Ovary (tissue), 9 donors: ENCODE measurements around the gene JUND. TPM values are rescaled to one million over a fixed set of nuclear protein-coding genes. Genes with fewer than 3 reads are reported as not detected.

Experiments used
- DNase-seq, 5 donors: peaks; one replicate each; pipeline ENCODE4 v3.0.0-alpha.2; 2019 to 2020
- H3K27ac ChIP-seq, 2 donors: fragments of 200-600 bp; one replicate each; pipeline versions ENCODE4 v1.5.1 to v1.8.0; 2019 to 2022
- H3K27me3 ChIP-seq: fragments of 200-600 bp; one replicate; pipeline ENCODE4 v1.8.0; 2022
- H3K36me3 ChIP-seq: fragments of 200-600 bp; sonication (generic); one replicate; pipeline ENCODE4 v1.5.1; 2019
- H3K4me1 ChIP-seq: one replicate; pipeline ENCODE4 v1.8.1; 2013; ENCODE audit warnings: mild to moderate bottlenecking, moderate library complexity; ENCODE audit not compliant: insufficient read depth
- H3K4me3 ChIP-seq: fragments of 200-600 bp; sonication (generic); one replicate; pipeline ENCODE4 v1.5.1; 2017
- H3K9me3 ChIP-seq, 2 donors: fragments of 200-600 bp in 1 of 2; sonication (generic) in 1 of 2; one replicate each; pipeline versions ENCODE4 v1.5.1 to v1.8.1; 2013 to 2019; ENCODE audit warnings: mild to moderate bottlenecking in 1 of 2, moderate library complexity in 1 of 2
- EP300 ChIP-seq: sonication (generic); formaldehyde crosslinking; IDR thresholded peaks from one replicate; pipeline ENCODE4 v1.6.1; 2017; ENCODE audit warnings: antibody characterized with exemption
- POLR2A ChIP-seq: fragments of 450-650 bp; IDR thresholded peaks from one replicate; pipeline ENCODE4 v1.6.1; 2017; ENCODE audit warnings: antibody characterized with exemption, mild to moderate bottlenecking, moderate library complexity
- WGBS, 3 donors: extraction: QIAGEN DNeasy Blood & Tissue Kit in 1 of 3; methylation state at CpG; one replicate each; pipeline versions ENCODE4 v1.1.5 to v1.1.7; 2013 to 2017; 5-methylcytosine and 5-hydroxymethylcytosine counted together
- intact Hi-C, 4 donors: fragments of 100-400 bp; cut with DNase I; formaldehyde crosslinking; loops; one replicate each; pipeline versions ENCODE4 v1.11.0 to v1.15.1; 2022 to 2023
- polyA plus RNA-seq, 2 donors: library from polyadenylated mRNA; stranded (reverse); fragments of 200-250 nt in 1 of 2; fragments of 350-450 nt in 1 of 2; fragmentation: Illumina TruSeq in 1 of 2; extraction: RNeasy Lipid Tissue Mini Kit (QIAGEN cat#74804) in 1 of 2; gene quantifications; one replicate each; pipeline ENCODE4 v1.2.3, GENCODE V29; 2013 to 2014
- total RNA-seq, 7 donors: library from RNA; depleted of rRNA in 2 of 7; stranded (reverse); fragments of >200 nt in 2 of 7; fragmentation: NEBNext Ultra II Directional in 3 of 7; extraction: Animal tissue kit (Norgen Biotek cat#: 25700) in 3 of 7; gene quantifications; one replicate each; pipeline versions ENCODE4 v1.1.0 to v1.2.4, GENCODE V29; 2016 to 2023
- TF ChIP-seq, protein P1 (sequence below), 3 donors: fragments of 450-650 bp in 2 of 3; fragments of 200-600 bp in 1 of 3; IDR thresholded peaks; one replicate each; pipeline versions ENCODE4 v1.5.1 to v1.8.0; 2016 to 2022; ENCODE audit warnings: antibody characterized with exemption in 3 of 3, mild to moderate bottlenecking in 1 of 3
- donor health status: DM: no; HTN: no; CAD: no; lungs with moderate emphysema.
- donor health status: DM: no; HTN: no; CAD: no.
- donor health status: Bipolar disorder and iron deficiency.
- donor health status: DM: yes; HTN: yes; CAD: no.
- donor health status: DM: no; HTN: no; CAD: no.
- donor health status: DM: yes; HTN: yes; CAD: no.

Gene JUND
- total and polyA plus RNA-seq, 9 donors = 95.2 to 1,260 (median 412) TPM

DNA sequence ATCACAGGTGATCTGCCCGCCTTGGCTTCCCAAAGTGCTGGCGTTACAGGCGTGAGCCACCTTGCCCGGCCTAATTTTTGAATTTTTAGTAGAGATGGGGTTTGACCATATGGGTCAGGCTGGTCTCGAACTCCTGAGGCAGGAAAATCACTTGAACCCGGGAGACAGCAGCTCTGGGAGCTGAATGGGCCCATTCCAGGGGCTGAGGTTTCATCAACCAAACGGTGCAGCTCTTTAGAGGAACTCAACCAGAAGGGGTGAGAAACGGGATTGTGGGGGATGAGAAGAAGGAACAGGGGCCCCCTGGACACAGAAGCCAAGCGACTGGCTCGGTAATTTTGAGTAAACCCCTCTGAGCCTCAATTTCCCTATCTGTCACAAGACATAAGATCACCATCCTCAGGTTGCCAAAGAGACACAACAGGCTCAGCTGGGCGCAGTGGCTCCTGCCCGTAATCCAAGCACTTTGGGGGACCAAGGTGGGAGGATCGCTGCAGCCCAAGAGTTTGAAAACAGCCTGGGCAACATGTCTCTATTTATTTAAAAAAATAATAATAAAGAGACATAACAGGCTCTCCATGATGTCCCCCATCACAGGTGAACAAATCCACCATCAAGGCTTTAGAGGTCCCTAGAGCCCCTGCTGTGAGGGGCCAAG is 7.7 kb downstream of the JUND start:
- peak overlapping the region in 1 of 2 donors; percentile 66 for H3K27ac ChIP-seq
- intact Hi-C loops = loop anchor here in 2 of 4 donors (10.0 kb wide), 1 partner anchor 141 kb away; the partner anchor contains the start of gene SSBP4 (in 2 of the 2)

DNA sequence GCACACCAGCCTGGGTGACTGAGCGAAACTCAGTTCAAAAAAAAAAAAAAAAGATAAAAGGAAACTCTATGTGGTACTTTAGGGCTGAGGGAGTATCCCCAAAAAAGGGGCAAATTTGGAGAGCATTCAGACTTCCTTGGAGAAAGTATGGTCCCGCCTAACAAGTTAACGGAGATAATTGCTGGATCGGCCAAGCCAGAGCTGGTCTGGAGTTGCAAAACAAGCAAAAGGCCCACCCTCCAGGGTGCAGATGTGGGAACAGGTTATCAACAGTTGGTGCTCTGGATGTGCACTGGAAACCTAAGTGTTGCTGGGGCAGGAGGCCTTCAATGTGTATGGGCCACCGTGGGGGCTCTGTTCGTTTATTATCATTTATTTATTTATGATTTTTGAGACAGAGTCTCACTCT is 10.0 kb downstream of the JUND start:
- TF ChIP-seq, protein P1, sequence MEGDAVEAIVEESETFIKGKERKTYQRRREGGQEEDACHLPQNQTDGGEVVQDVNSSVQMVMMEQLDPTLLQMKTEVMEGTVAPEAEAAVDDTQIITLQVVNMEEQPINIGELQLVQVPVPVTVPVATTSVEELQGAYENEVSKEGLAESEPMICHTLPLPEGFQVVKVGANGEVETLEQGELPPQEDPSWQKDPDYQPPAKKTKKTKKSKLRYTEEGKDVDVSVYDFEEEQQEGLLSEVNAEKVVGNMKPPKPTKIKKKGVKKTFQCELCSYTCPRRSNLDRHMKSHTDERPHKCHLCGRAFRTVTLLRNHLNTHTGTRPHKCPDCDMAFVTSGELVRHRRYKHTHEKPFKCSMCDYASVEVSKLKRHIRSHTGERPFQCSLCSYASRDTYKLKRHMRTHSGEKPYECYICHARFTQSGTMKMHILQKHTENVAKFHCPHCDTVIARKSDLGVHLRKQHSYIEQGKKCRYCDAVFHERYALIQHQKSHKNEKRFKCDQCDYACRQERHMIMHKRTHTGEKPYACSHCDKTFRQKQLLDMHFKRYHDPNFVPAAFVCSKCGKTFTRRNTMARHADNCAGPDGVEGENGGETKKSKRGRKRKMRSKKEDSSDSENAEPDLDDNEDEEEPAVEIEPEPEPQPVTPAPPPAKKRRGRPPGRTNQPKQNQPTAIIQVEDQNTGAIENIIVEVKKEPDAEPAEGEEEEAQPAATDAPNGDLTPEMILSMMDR (IDR thresholded peaks at IDR 0.05) = no peak
- TF ChIP-seq POLR2A (no peak), EP300 (no peak)
- peaks cover 6% of the 10 kb centered on the region for H3K4me1 ChIP-seq
- H3K9me3 ChIP-seq = no peaks in the 10 kb centered on the region
- H3K4me3 ChIP-seq = no peak overlapping the region
- WGBS, 3 donors = 8 to 12% (median 11%) methylated on average over 6 of the region's 6 CpGs
- peak in 4 of 5 donors; percentile 54 to 71 (median 66) for DNase-seq
- H3K36me3 ChIP-seq = no peaks in the 10 kb centered on the region
- no peaks in the 10 kb centered on the region for H3K27me3 ChIP-seq
- intact Hi-C loops = loop anchor here in 2 of 4 donors (10.0 kb wide), 1 partner anchor 143 kb away; the partner anchor contains the start of gene SSBP4 (in 2 of the 2)
- peak overlapping the region in 1 of 2 donors; percentile 29 for H3K27ac ChIP-seq

More for the DNA sequence above, 7.7 kb downstream of the JUND start:
- Histone ChIP-seq H3K27me3 (no peaks in the 10 kb centered on the region), H3K9me3 (no peaks in the 10 kb centered on the region), H3K36me3 (no peaks in the 10 kb centered on the region), H3K4me3 (no peak overlapping the region), H3K4me1 (peaks cover 13% of the 10 kb centered on the region)
- peak in 1 of 5 donors; percentile 51 for DNase-seq
- 86 to 93% (median 93%) methylated on average over 13 of the region's 13 CpGs for WGBS, 3 donors
- TF ChIP-seq EP300 (no peak), POLR2A (no peak)
- TF ChIP-seq, protein P1 (IDR thresholded peaks at IDR 0.05) = no peak

DNA sequence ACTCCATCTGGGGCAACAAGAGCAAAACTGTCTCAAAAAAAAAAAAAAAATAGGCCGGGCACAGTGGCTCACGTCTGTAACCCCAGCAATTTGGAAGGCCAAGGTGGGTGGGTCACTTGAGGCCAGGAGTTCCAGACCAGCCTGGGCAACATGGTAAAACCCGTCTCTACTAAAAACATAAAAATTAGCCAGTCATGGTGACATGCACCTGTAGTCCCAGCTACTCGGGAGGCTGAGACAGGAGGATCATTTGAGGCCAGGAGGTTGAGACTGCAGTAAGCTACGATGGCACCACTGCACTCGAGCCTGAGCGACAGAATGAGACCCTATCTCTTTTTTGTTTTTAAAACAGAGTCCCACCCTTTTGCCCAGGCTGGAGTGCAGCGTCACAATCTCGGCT is 11.1 kb downstream of the JUND start:
- peak in 1 of 5 donors; percentile 26 for DNase-seq
- no peak for TF ChIP-seq EP300
- TF ChIP-seq POLR2A = no peak
- TF ChIP-seq, protein P1 (IDR thresholded peaks at IDR 0.05) = no peak
- no peaks in the 10 kb centered on the region for H3K36me3 ChIP-seq
- no peak overlapping the region for H3K4me3 ChIP-seq
- no peaks in the 10 kb centered on the region for H3K9me3 ChIP-seq
- peaks cover 6% of the 10 kb centered on the region for H3K4me1 ChIP-seq
- 84 to 92% (median 87%) methylated on average over 9 of the region's 9 CpGs for WGBS, 3 donors
- intact Hi-C loops = loop anchor here in 2 of 4 donors (10.0 kb wide), 1 partner anchor 144 kb away; the partner anchor contains the start of gene SSBP4 (in 2 of the 2)
- no peak overlapping the region for H3K27ac ChIP-seq
- H3K27me3 ChIP-seq = no peaks in the 10 kb centered on the region

DNA sequence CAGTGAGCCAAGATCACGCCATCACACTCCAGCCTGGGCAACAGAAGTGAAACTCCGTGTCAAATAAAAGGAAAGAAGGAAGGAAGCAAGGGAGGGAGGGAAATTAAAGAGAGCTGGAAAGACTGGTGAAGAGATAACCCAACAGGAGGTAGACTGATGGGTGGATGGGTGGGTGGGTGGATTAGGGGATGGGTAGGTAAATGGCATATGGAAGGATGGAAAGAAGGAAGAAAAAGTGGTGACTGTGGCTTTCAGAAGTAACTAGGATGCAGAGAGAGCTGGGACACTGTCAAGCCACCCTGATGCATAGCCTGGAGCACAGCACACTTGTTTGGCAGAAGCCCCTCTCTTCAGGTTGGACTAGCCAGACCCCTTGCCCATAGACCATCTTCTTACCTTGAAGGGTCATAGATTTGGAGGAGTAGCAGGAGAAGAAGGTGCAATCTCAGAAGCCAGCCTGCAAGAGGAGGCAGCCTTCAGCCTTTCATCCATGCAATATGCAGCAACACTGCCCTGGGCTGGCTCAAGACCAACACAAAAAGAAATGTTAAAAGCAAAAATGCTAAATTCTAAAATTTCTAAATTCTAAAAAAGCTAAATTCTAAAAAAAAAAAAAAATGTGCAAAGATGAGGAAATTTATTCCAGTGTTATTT is 12.2 kb downstream of the JUND start:
- no peak overlapping the region for H3K4me3 ChIP-seq
- no peaks in the 10 kb centered on the region for H3K9me3 ChIP-seq
- intact Hi-C loops = loop anchor here in 2 of 4 donors (5.0 to 10.0 kb wide), 2 partner anchors 54 to 63 kb away; no protein-coding TSS in a partner anchor

More for the DNA sequence above, 12.2 kb downstream of the JUND start:
- peak in 1 of 5 donors; percentile 36 for DNase-seq
- peaks cover under 1% of the 10 kb centered on the region for H3K4me1 ChIP-seq
- H3K36me3 ChIP-seq = no peaks in the 10 kb centered on the region
- TF ChIP-seq, protein P1 (IDR thresholded peaks at IDR 0.05) = no peak
- TF ChIP-seq EP300 = no peak
- no peak for TF ChIP-seq POLR2A
- WGBS, 3 donors = 83 to 86% (median 85%) methylated on average over 2 of the region's 2 CpGs
- no peaks in the 10 kb centered on the region for H3K27me3 ChIP-seq
- no peak overlapping the region for H3K27ac ChIP-seq
